Pancreas (tissue), 10 donors: ENCODE measurements around the gene AGGF1. TPM values are rescaled to one million over a fixed set of nuclear protein-coding genes. Genes with fewer than 3 reads are reported as not detected.

Experiments used
- ATAC-seq, 4 donors: fragments of 200-7000 bp; cut with Tn5 transposase; one replicate each; pipeline versions ENCODE4 v1.8.0 to v1.9.1; 2020; ENCODE audit warnings: mild to moderate bottlenecking in 4 of 4, moderate library complexity in 4 of 4
- DNase-seq, 6 donors: peaks; one replicate each; pipeline ENCODE4 v3.0.0-alpha.2; 2020
- FAIRE-seq: peaks from 2 replicates; lab custom pipeline; 2012; peaks lifted over from hg19 to GRCh38; lab: Jason Lieb, UNC
- H3K27ac ChIP-seq, 4 donors: fragments of 200-600 bp; sonication (generic); 1 replicate in 3 of 4; 2 replicates in 1 of 4; pipeline versions ENCODE4 v1.5.0 to v1.8.0; 2020
- H3K27me3 ChIP-seq, 4 donors: fragments of 200-600 bp; one replicate each; pipeline ENCODE4 v1.8.0; 2021
- H3K36me3 ChIP-seq, 3 donors: fragments of 200-600 bp; sonication (generic) in 1 of 3; one replicate each; pipeline versions ENCODE4 v1.5.0 to v1.8.0; 2020 to 2021
- H3K4me1 ChIP-seq, 3 donors: fragments of 200-600 bp; one replicate each; pipeline ENCODE4 v1.8.0; 2021
- H3K4me3 ChIP-seq, 4 donors: fragments of 200-600 bp; sonication (generic) in 2 of 4; one replicate each; pipeline versions ENCODE4 v1.5.0 to v1.8.0; 2020 to 2021
- H3K9me3 ChIP-seq, 4 donors: fragments of 200-600 bp; one replicate each; pipeline ENCODE4 v1.8.0; 2021
- WGBS, 2 donors: extraction: QIAGEN DNeasy Blood & Tissue Kit; methylation state at CpG; one replicate each; pipeline ENCODE4 v1.1.7; 2013; 5-methylcytosine and 5-hydroxymethylcytosine counted together
- intact Hi-C, 3 donors: fragments of 100-400 bp; cut with DNase I; formaldehyde crosslinking; loops; one replicate each; pipeline versions ENCODE4 v1.11.1 to v1.14.2; 2022
- polyA plus RNA-seq, 2 donors: library from polyadenylated mRNA; stranded (reverse); fragments of 200-250 nt; gene quantifications; one replicate each; pipeline ENCODE4 v1.2.3, GENCODE V29; 2013
- total RNA-seq, 6 donors: library from RNA; stranded (reverse); fragmentation: NEBNext Ultra II Directional in 4 of 6; extraction: Animal tissue kit (Norgen Biotek cat#: 25700) in 4 of 6; gene quantifications; one replicate each; pipeline versions ENCODE4 v1.2.1 to v1.2.4, GENCODE V29; 2021 to 2023
- TF ChIP-seq, protein P1 (sequence below), 4 donors: fragments of 200-600 bp; sonication (generic) in 3 of 4; IDR thresholded peaks; one replicate each; pipeline versions ENCODE4 v1.5.0 to v1.8.0; 2021; ENCODE audit warnings: antibody characterized with exemption in 4 of 4
- donor health status: healthy with polysubstance abuse.
- donor health status: DM: no; HTN: no; CAD: no; lungs with moderate emphysema.
- donor health status: DM: no; HTN: no; CAD: no.
- donor health status: control.
- donor health status: control.
- donor health status: Bipolar disorder and iron deficiency.
- donor health status: DM: yes; HTN: yes; CAD: no.
- donor health status: DM: no; HTN: no; CAD: no.
- donor health status: DM: no; HTN: no; CAD: no.
- donor health status: DM: yes; HTN: yes; CAD: no.

The AGGF1 gene, protein sequence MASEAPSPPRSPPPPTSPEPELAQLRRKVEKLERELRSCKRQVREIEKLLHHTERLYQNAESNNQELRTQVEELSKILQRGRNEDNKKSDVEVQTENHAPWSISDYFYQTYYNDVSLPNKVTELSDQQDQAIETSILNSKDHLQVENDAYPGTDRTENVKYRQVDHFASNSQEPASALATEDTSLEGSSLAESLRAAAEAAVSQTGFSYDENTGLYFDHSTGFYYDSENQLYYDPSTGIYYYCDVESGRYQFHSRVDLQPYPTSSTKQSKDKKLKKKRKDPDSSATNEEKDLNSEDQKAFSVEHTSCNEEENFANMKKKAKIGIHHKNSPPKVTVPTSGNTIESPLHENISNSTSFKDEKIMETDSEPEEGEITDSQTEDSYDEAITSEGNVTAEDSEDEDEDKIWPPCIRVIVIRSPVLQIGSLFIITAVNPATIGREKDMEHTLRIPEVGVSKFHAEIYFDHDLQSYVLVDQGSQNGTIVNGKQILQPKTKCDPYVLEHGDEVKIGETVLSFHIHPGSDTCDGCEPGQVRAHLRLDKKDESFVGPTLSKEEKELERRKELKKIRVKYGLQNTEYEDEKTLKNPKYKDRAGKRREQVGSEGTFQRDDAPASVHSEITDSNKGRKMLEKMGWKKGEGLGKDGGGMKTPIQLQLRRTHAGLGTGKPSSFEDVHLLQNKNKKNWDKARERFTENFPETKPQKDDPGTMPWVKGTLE
- 10 to 100 TPM in 2 of 6 donors, 1 to 10 TPM in 4; 7.7 to 12.9 (median 9.3) TPM for total RNA-seq
- 1 to 10 TPM; 3.7 to 7.6 TPM for polyA plus RNA-seq

DNA sequence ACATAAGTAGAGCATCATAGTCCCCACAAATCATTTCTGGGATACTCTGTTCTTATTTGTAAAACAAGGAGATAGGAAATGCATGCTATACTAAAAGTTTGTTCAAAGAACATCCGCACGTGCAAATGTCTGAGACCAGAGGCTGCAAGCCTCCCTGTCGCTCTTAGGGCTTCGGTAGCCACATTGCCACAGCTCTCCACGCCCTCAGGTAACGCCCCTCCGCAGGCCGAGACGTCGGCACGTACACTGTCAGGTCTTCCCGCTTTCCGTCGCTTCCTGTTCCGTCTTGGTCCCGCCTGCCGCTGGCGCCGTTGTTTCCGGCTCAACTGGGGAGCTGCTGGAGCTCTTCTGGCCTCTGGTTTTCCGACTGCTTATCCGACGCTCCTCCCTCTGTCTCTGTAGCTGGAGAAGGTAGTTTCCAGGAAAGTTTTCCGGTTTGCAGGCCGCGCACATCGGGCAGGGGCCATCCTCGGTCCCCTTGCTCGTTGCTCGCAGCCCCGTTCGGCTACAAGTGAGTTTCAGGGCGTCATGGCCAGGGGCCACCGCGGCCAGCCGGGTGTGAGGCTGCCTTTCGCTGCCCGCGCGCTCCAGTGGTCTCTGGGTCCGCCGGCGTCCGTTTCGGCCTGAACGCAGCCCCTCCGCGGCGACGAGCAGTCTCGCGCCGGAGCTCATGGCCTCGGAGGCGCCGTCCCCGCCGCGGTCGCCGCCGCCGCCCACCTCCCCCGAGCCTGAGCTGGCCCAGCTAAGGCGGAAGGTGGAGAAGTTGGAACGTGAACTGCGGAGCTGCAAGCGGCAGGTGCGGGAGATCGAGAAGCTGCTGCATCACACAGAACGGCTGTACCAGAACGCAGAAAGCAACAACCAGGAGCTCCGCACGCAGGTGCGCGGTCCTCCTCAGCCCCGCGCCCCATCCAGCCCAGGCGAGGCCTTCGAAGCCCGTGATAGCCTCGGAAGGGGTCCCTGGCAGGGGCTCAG is at the start of gene AGGF1:
Gene AGGF1 (plus strand): TSS at position 308 of the 975 bp plus-strand sequence. CDS start 363 bp downstream, at position 671.
- ATAC-seq = peak; percentile 99 to 100 (median 100)
- Histone ChIP-seq H3K27ac (peak within 1 kb of the TSS; percentile 82 to 91 (median 87)), H3K27me3 (no peaks in the 10 kb centered on the region), H3K9me3 (no peaks in the 10 kb centered on the region), H3K4me3 (peak within 1 kb of the TSS; percentile 75 to 96 (median 91)), H3K4me1 (peaks cover 7 to 21% (median 8%) of the 10 kb centered on the region in 3 donors), H3K36me3 (no peaks in the 10 kb centered on the region)
- FAIRE-seq = peak; percentile 86
- DNase-seq = peak; percentile 89 to 96 (median 92)
- intact Hi-C loops = no loop called here
- WGBS, 2 donors = 0% methylated on average over 78 to 82 of the region's 82 CpGs
- TF ChIP-seq, protein P1, sequence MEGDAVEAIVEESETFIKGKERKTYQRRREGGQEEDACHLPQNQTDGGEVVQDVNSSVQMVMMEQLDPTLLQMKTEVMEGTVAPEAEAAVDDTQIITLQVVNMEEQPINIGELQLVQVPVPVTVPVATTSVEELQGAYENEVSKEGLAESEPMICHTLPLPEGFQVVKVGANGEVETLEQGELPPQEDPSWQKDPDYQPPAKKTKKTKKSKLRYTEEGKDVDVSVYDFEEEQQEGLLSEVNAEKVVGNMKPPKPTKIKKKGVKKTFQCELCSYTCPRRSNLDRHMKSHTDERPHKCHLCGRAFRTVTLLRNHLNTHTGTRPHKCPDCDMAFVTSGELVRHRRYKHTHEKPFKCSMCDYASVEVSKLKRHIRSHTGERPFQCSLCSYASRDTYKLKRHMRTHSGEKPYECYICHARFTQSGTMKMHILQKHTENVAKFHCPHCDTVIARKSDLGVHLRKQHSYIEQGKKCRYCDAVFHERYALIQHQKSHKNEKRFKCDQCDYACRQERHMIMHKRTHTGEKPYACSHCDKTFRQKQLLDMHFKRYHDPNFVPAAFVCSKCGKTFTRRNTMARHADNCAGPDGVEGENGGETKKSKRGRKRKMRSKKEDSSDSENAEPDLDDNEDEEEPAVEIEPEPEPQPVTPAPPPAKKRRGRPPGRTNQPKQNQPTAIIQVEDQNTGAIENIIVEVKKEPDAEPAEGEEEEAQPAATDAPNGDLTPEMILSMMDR (IDR thresholded peaks at IDR 0.05) = no peak

DNA sequence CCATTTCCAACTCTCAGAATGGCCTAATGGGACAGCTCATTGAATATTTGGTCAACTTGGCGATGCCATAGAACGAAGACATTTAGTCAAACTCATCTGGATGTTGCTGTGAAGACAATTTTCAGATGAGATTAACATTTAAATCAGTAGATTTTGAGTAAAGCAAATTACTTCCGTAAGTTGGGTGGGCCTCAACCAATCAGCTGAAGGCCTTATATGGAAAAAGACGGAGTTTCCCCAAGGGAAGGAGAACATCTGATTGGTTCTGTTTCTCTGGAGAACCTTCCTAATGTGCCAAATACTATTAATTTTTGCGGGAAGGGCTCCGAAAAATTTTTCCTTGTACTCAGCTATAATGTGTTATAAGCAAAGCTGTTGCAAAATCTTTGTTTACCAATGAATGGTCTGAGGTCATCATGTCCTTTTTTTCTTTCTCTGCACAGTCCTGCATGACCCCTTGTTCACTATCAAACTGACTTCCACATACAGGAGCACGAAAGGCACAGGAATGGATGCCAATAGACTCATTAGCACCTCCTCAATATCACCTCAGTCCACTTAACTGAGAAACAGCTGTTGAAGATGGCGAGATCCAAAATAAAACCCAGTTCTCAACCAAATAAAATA is 49.6 kb upstream of the AGGF1 start:
- ATAC-seq (no peak), DNase-seq (no peak), FAIRE-seq (no peak)
- Histone ChIP-seq H3K27ac (no peak overlapping the region), H3K36me3 (no peaks in the 10 kb centered on the region), H3K27me3 (no peaks in the 10 kb centered on the region), H3K4me3 (no peak overlapping the region), H3K4me1 (no peaks in the 10 kb centered on the region), H3K9me3 (no peaks in the 10 kb centered on the region)
- intact Hi-C loops = no loop called here
- TF ChIP-seq, protein P1 (IDR thresholded peaks at IDR 0.05) = no peak
- whole genome bisulfite sequencing, 2 donors = 72 to 83% methylated on average over 8 of the region's 8 CpGs

DNA sequence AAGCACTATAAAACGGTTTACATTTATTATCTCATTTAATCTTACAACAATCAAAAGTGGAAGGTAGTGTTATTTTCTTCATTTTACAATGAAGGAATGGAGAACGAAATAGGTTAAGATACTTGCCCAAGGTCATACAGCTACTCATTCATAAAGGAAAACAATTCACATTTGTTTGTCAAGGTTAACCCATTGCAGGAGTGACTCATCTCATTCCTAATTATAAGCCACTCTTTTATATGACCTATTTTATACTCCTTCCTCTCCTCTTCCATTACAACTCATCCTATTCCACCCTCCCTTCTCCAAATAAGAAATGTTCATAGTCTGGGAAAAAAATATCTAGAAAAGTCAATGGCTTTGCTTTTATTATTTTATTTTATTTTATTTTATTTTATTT is 47.8 kb upstream of the AGGF1 start:
- Histone ChIP-seq H3K4me1 (no peaks in the 10 kb centered on the region), H3K27me3 (no peaks in the 10 kb centered on the region), H3K27ac (no peak overlapping the region), H3K36me3 (no peaks in the 10 kb centered on the region), H3K4me3 (no peak overlapping the region), H3K9me3 (no peaks in the 10 kb centered on the region)
- WGBS, 2 donors = 35 to 54% methylated on average over 2 of the region's 2 CpGs
- DNase-seq = no peak
- ATAC-seq = no peak
- intact Hi-C loops = no loop called here
- no peak for FAIRE-seq
- TF ChIP-seq, protein P1 (IDR thresholded peaks at IDR 0.05) = no peak

DNA sequence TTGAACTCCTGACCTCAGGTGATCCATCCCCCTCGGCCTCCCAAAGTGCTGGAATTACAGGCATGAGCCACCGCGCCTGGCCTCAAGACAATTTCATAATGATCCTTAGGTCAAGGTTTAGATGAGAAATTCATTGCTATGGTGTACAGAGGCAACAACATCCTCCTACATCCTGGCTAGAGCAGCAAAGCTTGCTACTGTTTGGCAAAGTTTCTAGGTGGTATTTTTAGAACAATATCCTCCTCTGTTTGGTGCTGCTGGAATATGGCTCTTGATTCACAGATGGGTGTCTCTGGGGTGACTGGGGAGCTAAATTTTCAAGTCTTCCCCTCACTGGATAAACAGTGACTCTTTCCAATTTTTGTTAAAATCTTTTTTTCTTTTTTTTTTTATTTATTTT is 46.7 kb upstream of the AGGF1 start:
- WGBS, 2 donors = 67 to 83% methylated on average over 3 of the region's 3 CpGs
- no peak overlapping the region for H3K27ac ChIP-seq
- ATAC-seq (no peak), FAIRE-seq (no peak), DNase-seq (no peak)
- intact Hi-C loops = no loop called here
- no peaks in the 10 kb centered on the region for H3K9me3 ChIP-seq
- H3K4me1 ChIP-seq = no peaks in the 10 kb centered on the region
- TF ChIP-seq, protein P1 (IDR thresholded peaks at IDR 0.05) = no peak
- H3K27me3 ChIP-seq = no peaks in the 10 kb centered on the region
- H3K36me3 ChIP-seq = no peaks in the 10 kb centered on the region
- no peak overlapping the region for H3K4me3 ChIP-seq
